Measurements from ENCODE around the gene TEX261. TPM values are rescaled to one million over a fixed set of nuclear protein-coding genes. Genes with fewer than 3 reads are reported as not detected.

TEX261 gene
- total RNA-seq, 4 donors from 2014 or later = 34.0 to 54.2 (median 38.7) TPM

GRCh38 chr2:70964133-70964532 is 30.5 kb downstream of the TEX261 start:
- Histone ChIP-seq H3K27me3 (peaks cover 19 to 22% (median 20%) of the 10 kb centered on the region in 3 donors), H3K27ac (no peak overlapping the region), H3K9me3 (no peaks in the 10 kb centered on the region), H3K36me3 (no peaks in the 10 kb centered on the region), H3K4me1 (peaks cover 0 to 3% of the 10 kb centered on the region in 2 donors), H3K4me3 (no peak overlapping the region)
- ATAC-seq = no peak
- no peak for TF ChIP-seq POLR2A (IDR thresholded peaks at IDR 0.05)
- TF ChIP-seq, protein P1, sequence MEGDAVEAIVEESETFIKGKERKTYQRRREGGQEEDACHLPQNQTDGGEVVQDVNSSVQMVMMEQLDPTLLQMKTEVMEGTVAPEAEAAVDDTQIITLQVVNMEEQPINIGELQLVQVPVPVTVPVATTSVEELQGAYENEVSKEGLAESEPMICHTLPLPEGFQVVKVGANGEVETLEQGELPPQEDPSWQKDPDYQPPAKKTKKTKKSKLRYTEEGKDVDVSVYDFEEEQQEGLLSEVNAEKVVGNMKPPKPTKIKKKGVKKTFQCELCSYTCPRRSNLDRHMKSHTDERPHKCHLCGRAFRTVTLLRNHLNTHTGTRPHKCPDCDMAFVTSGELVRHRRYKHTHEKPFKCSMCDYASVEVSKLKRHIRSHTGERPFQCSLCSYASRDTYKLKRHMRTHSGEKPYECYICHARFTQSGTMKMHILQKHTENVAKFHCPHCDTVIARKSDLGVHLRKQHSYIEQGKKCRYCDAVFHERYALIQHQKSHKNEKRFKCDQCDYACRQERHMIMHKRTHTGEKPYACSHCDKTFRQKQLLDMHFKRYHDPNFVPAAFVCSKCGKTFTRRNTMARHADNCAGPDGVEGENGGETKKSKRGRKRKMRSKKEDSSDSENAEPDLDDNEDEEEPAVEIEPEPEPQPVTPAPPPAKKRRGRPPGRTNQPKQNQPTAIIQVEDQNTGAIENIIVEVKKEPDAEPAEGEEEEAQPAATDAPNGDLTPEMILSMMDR (IDR thresholded peaks at IDR 0.05 in 4 of 5, conservative IDR thresholded peaks at IDR 0.05 in 1 of 5) = no peak
- in situ Hi-C loops (cut with MboI; ENCODE audit: low sequenced_read_pairs in 4 of 4) = no loop called here
- intact Hi-C loops (cut with DNase I; ENCODE audit: low total_unique reads) = loop anchor here (2.0 kb wide), 1 partner anchor 31 kb away; the partner anchor contains the start of gene TEX261
- no peak for DNase-seq

GRCh38 chr2:70962885-70963878 is 31.5 kb downstream of the TEX261 start:
- Histone ChIP-seq H3K9me3 (no peaks in the 10 kb centered on the region), H3K4me3 (no peak overlapping the region), H3K27ac (no peak overlapping the region), H3K36me3 (no peaks in the 10 kb centered on the region), H3K4me1 (peaks cover 0 to 3% of the 10 kb centered on the region in 2 donors), H3K27me3 (peaks cover 19 to 22% (median 20%) of the 10 kb centered on the region in 3 donors)
- TF ChIP-seq POLR2A (IDR thresholded peaks at IDR 0.05) = no peak
- TF ChIP-seq, protein P1 (IDR thresholded peaks at IDR 0.05 in 4 of 5, conservative IDR thresholded peaks at IDR 0.05 in 1 of 5) = no peak
- in situ Hi-C loops (cut with MboI; ENCODE audit: low sequenced_read_pairs in 4 of 4) = no loop called here
- ATAC-seq = no peak
- DNase-seq = no peak
- intact Hi-C loops (cut with DNase I; ENCODE audit: low total_unique reads) = no loop called here

- intact Hi-C loops (cut with DNase I; ENCODE audit: low total_unique reads) = no loop called here
- no peak for ATAC-seq
- no peak for DNase-seq
- TF ChIP-seq, protein P1 (IDR thresholded peaks at IDR 0.05 in 4 of 5, conservative IDR thresholded peaks at IDR 0.05 in 1 of 5) = no peak
- TF ChIP-seq POLR2A (IDR thresholded peaks at IDR 0.05) = no peak
- H3K36me3 ChIP-seq = no peaks in the 10 kb centered on the region
- peaks cover 0 to 3% of the 10 kb centered on the region in 2 donors for H3K4me1 ChIP-seq
- H3K27me3 ChIP-seq = peaks cover 19 to 25% (median 20%) of the 10 kb centered on the region in 3 donors
- H3K9me3 ChIP-seq = no peaks in the 10 kb centered on the region
- no peak overlapping the region for H3K27ac ChIP-seq
- H3K4me3 ChIP-seq = no peak overlapping the region
- in situ Hi-C loops (cut with MboI; ENCODE audit: low sequenced_read_pairs in 4 of 4) = no loop called here
Measured at GRCh38 chr2:70962211-70962884, 32.3 kb downstream of the TEX261 start.

- no peak overlapping the region for H3K27ac ChIP-seq
- DNase-seq = no peak
- H3K4me3 ChIP-seq = no peak overlapping the region
- peaks cover 19 to 25% (median 20%) of the 10 kb centered on the region in 3 donors for H3K27me3 ChIP-seq
- no peak for TF ChIP-seq POLR2A (IDR thresholded peaks at IDR 0.05)
- TF ChIP-seq, protein P1 (IDR thresholded peaks at IDR 0.05 in 4 of 5, conservative IDR thresholded peaks at IDR 0.05 in 1 of 5) = no peak
- H3K9me3 ChIP-seq = no peaks in the 10 kb centered on the region
- peaks cover 0 to 3% of the 10 kb centered on the region in 2 donors for H3K4me1 ChIP-seq
- no peaks in the 10 kb centered on the region for H3K36me3 ChIP-seq
- intact Hi-C loops (cut with DNase I; ENCODE audit: low total_unique reads) (no loop called here), in situ Hi-C loops (cut with MboI; ENCODE audit: low sequenced_read_pairs in 4 of 4) (no loop called here)
- ATAC-seq = no peak
Measured at GRCh38 chr2:70961648-70961994, 33.1 kb downstream of the TEX261 start.
